CD14-positive monocyte (primary cell): Measurements from ENCODE around the gene ATP6V1D. TPM values are rescaled to one million over a fixed set of nuclear protein-coding genes. Genes with fewer than 3 reads are reported as not detected.
"Not testable (repeated sequence)": the region's sequence is repeated elsewhere in the genome, so short reads cannot be mapped to it uniquely, and the experiment has no call there.

Source experiments
- DNase-seq, 3 donors: peaks; one replicate each; pipeline ENCODE4 v3.0.0-alpha.2; 2011 to 2022
- H2AFZ ChIP-seq: 2 replicates; pipeline ENCODE4 v1.6.0; 2012; ENCODE audit warnings: mild to moderate bottlenecking, low read depth, low read length, inconsistent platforms; ENCODE audit not compliant: insufficient read depth, poor library complexity, severe bottlenecking
- H3K27ac ChIP-seq, 2 donors: 1 replicate in 1 of 2; 2 replicates in 1 of 2; pipeline ENCODE4 v1.5.1; 2012 to 2013; ENCODE audit warnings: low read length in 2 of 2, control low read depth in 1 of 2, inconsistent platforms in 1 of 2, low read depth in 1 of 2, mild to moderate bottlenecking in 1 of 2
- H3K27me3 ChIP-seq, 2 donors: one replicate each; pipeline versions ENCODE4 v1.6.0 to v1.6.1; 2011 to 2013; ENCODE audit warnings: low read length in 2 of 2; ENCODE audit not compliant: control insufficient read depth in 2 of 2, insufficient read depth in 2 of 2
- H3K36me3 ChIP-seq, 2 donors: replicated peaks in 1 of 2; 1 replicate in 1 of 2; 2 replicates in 1 of 2; pipeline versions ENCODE4 v1.5.1 to v1.6.1; 2012 to 2013; ENCODE audit warnings: low read length in 2 of 2, control low read depth in 1 of 2, inconsistent platforms in 1 of 2, mild to moderate bottlenecking in 1 of 2; ENCODE audit not compliant: insufficient read depth in 2 of 2, control insufficient read depth in 1 of 2
- H3K4me1 ChIP-seq, 2 donors: 1 replicate in 1 of 2; 2 replicates in 1 of 2; pipeline versions ENCODE4 v1.5.1 to v1.6.1; 2012 to 2013; ENCODE audit warnings: low read length in 2 of 2, control low read depth in 1 of 2, inconsistent platforms in 1 of 2, mild to moderate bottlenecking in 1 of 2, moderate library complexity in 1 of 2; ENCODE audit not compliant: insufficient read depth in 2 of 2, control insufficient read depth in 1 of 2
- H3K4me2 ChIP-seq: replicated peaks from 2 replicates; pipeline ENCODE3; 2012; ENCODE audit warnings: low read length, moderate library complexity, mild to moderate bottlenecking; ENCODE audit not compliant: poor library complexity, severe bottlenecking; ENCODE audit errors: extremely low read depth
- H3K4me3 ChIP-seq, 3 experiments: fragments of 200-600 bp in 1 of 3; sonication (generic) in 1 of 3; replicated peaks in 1 of 3; 1 replicate in 2 of 3; 2 replicates in 1 of 3; pipeline ENCODE4 v1.5.1; 2011 to 2013; ENCODE audit warnings: low read length in 3 of 3, mild to moderate bottlenecking in 3 of 3, control low read depth in 2 of 3, low read depth in 2 of 3, inconsistent platforms in 1 of 3, moderate library complexity in 1 of 3
- H3K79me2 ChIP-seq: 2 replicates; pipeline ENCODE4 v1.6.0; 2012; ENCODE audit warnings: mild to moderate bottlenecking, control low read depth, inconsistent platforms, low read length, moderate library complexity; ENCODE audit not compliant: insufficient read depth
- H3K9ac ChIP-seq: 2 replicates; pipeline ENCODE4 v1.6.0; 2017; ENCODE audit warnings: low read length, mild to moderate bottlenecking; ENCODE audit not compliant: insufficient read depth, poor library complexity, severe bottlenecking
- H3K9me3 ChIP-seq, 2 donors: replicated peaks in 1 of 2; 1 replicate in 1 of 2; 2 replicates in 1 of 2; pipeline versions ENCODE4 v1.5.1 to v1.6.1; 2012 to 2013; ENCODE audit warnings: low read length in 2 of 2, control low read depth in 1 of 2; ENCODE audit not compliant: control insufficient read depth in 1 of 2, insufficient read depth in 1 of 2
- H4K20me1 ChIP-seq: 2 replicates; pipeline ENCODE4 v1.6.0; 2012; ENCODE audit warnings: mild to moderate bottlenecking, low read length, control low read depth, moderate library complexity; ENCODE audit not compliant: insufficient read depth
- H3K27ac Mint-ChIP-seq, 7 donors: one replicate each; pipeline ENCODE4 v1.8.0; 2020; ENCODE audit warnings: mild to moderate bottlenecking in 7 of 7, mixed read lengths in 7 of 7, moderate library complexity in 6 of 7, inconsistent platforms in 2 of 7
- H3K27me3 Mint-ChIP-seq, 3 donors: one replicate each; pipeline ENCODE4 v1.8.0; 2021 to 2022; ENCODE audit warnings: low read depth in 3 of 3, mild to moderate bottlenecking in 3 of 3, mixed read lengths in 3 of 3, moderate library complexity in 3 of 3, inconsistent platforms in 1 of 3
- H3K36me3 Mint-ChIP-seq, 2 donors: one replicate each; pipeline ENCODE4 v1.8.0; 2020; ENCODE audit warnings: mixed read lengths in 2 of 2, inconsistent platforms in 1 of 2, mild to moderate bottlenecking in 1 of 2
- H3K4me1 Mint-ChIP-seq: one replicate; pipeline ENCODE4 v1.8.0; 2020; ENCODE audit warnings: mild to moderate bottlenecking, mixed read lengths
- H3K4me3 Mint-ChIP-seq, 2 donors: one replicate each; pipeline ENCODE4 v1.8.0; 2020; ENCODE audit warnings: mild to moderate bottlenecking in 2 of 2, mixed read lengths in 2 of 2, moderate library complexity in 1 of 2
- H3K9me3 Mint-ChIP-seq, 7 donors: one replicate each; pipeline ENCODE4 v1.8.0; 2020 to 2022; ENCODE audit warnings: mixed read lengths in 7 of 7, mild to moderate bottlenecking in 6 of 7, moderate library complexity in 6 of 7, inconsistent platforms in 2 of 7
- WGBS: methylation state at CpG from one replicate; pipeline ENCODE4 v1.1.5; 2013; ENCODE audit warnings: missing lambda C conversion rate; ENCODE audit not compliant: insufficient coverage; 5-methylcytosine and 5-hydroxymethylcytosine counted together
- intact Hi-C, 2 donors: fragments of 100-400 bp; cut with micrococcal nuclease; formaldehyde crosslinking; loops; one replicate each; pipeline versions ENCODE4 v1.15.0 to v1.15.1; 2023
- polyA minus RNA-seq: library from RNA; depleted of rRNA, polyadenylated mRNA; stranded (reverse); fragments of >200 nt; gene quantifications from 2 replicates; pipeline ENCODE4 v1.2.3, GENCODE V29; 2012
- polyA plus RNA-seq, 3 donors: library from polyadenylated mRNA; depleted of rRNA in 1 of 3; unstranded in 2 of 3; stranded (reverse) in 1 of 3; fragments of 300-500 nt in 2 of 3; fragments of >200 nt in 1 of 3; fragmentation: Illumina TruSeq in 2 of 3; gene quantifications; 1 replicate in 2 of 3; 2 replicates in 1 of 3; pipeline ENCODE4 v1.2.3, GENCODE V29; 2012 to 2021
- total RNA-seq, 12 experiments: library from RNA in 1 of 12; stranded (reverse) in 1 of 12; fragments of 120-200 nt in 1 of 12; gene quantifications; one replicate each; pipeline ENCODE4 v1.2.4 and lab custom pipeline; 2013 to 2026; ENCODE audit warnings: mixed read lengths in 6 of 12, inconsistent platforms in 1 of 12
- TF ChIP-seq, protein P1 (sequence below): fragments of 200-600 bp; IDR thresholded peaks from one replicate; pipeline ENCODE4 v1.8.0; 2022; ENCODE audit warnings: antibody characterized with exemption, mild to moderate bottlenecking

ATP6V1D gene
- total RNA-seq (2013), result 123 TPM
- polyA plus RNA-seq (100 to 1,000 TPM in 1 of 3 donors, 10 to 100 TPM in 2; 18.4 to 122 (median 94.1) TPM), polyA minus RNA-seq (17.7 and 23.2 TPM in 2 replicates), total RNA-seq (lab: John Stamatoyannopoulos, UW) (26.1 to 68.1 (median 41.6) reads per million in 11 experiments)

DNA sequence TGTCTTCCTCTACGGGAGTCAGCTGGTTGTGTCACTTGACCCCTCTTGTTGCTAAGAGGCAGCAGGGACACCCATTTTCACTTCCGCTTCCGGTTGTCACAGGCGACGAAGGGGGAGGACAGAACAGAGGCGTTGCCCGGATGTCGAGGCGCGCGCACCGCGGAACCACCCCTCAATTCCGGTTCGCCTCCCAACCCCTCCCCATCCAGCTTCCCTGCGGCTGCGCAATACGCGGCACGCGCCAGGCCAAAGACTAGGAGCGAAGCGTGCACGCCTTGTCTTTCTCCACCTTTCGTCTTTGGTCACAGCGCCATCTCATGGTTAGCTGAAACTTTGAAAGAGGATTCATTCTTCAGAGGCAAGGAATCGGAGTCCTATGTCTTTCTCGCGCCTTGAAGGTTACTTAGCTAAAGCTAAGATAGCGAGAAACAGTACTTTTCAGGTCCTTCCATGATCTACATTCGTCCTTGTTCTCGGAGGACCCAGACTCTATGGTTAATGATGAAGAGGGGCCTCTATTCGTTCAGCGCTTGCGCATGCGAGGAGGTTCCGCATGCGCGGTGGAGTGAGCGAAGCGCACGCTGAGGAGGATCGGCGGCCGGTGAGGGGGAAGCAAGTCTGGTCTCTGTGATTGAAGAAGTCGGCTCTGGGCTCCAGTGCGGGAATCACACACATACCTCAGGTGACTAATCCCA is at the start of gene ATP6V1D, which contains the start of gene EIF2S1:
Gene ATP6V1D, minus strand, starts transcription at position 30 of the 695 bp plus-strand sequence. CDS start 106 bp downstream, outside the sequence.
Gene EIF2S1, plus strand, starts transcription at position 554 of the 695 bp plus-strand sequence. CDS start 4,440 bp downstream, outside the sequence.
- Histone ChIP-seq H3K27ac (peak within 1 kb of the TSS; percentile 74 to 96), H2AFZ (peak within 1 kb of the TSS; percentile 91), H3K79me2 (peaks cover 90% of the 10 kb centered on the region), H3K36me3 (peaks cover 8 to 9% of the 10 kb centered on the region in 2 donors), H3K9me3 (no peaks in the 10 kb centered on the region), H3K9ac (peak within 1 kb of the TSS; percentile 90), H3K27me3 (no peaks in the 10 kb centered on the region), H3K4me2 (peak within 1 kb of the TSS; percentile 90), H3K4me1 (peaks cover 17 to 33% of the 10 kb centered on the region in 2 donors), H3K4me3 (peak within 1 kb of the TSS; percentile 70 to 97 (median 78)), H4K20me1 (peaks cover 39% of the 10 kb centered on the region)
- H3K36me3 Mint-ChIP-seq, result peaks cover 4 to 13% of the 10 kb centered on the region in 2 donors
- TF ChIP-seq, protein P1, sequence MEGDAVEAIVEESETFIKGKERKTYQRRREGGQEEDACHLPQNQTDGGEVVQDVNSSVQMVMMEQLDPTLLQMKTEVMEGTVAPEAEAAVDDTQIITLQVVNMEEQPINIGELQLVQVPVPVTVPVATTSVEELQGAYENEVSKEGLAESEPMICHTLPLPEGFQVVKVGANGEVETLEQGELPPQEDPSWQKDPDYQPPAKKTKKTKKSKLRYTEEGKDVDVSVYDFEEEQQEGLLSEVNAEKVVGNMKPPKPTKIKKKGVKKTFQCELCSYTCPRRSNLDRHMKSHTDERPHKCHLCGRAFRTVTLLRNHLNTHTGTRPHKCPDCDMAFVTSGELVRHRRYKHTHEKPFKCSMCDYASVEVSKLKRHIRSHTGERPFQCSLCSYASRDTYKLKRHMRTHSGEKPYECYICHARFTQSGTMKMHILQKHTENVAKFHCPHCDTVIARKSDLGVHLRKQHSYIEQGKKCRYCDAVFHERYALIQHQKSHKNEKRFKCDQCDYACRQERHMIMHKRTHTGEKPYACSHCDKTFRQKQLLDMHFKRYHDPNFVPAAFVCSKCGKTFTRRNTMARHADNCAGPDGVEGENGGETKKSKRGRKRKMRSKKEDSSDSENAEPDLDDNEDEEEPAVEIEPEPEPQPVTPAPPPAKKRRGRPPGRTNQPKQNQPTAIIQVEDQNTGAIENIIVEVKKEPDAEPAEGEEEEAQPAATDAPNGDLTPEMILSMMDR, result peak; percentile 100
- peak within 1 kb of the TSS; percentile 96 to 97 for H3K4me3 Mint-ChIP-seq
- H3K9me3 Mint-ChIP-seq, result peaks cover 0 to 2% (median 0%) of the 10 kb centered on the region in 7 donors
- no peaks in the 10 kb centered on the region for H3K27me3 Mint-ChIP-seq
- peaks cover 44% of the 10 kb centered on the region for H3K4me1 Mint-ChIP-seq
- intact Hi-C loops, result loop anchor here in 1 of 2 donors (1.0 to 5.0 kb wide), 2 partner anchors 118 to 340 kb away; partner anchors contain the start of gene PALS1
- peak within 1 kb of the TSS; percentile 95 to 98 (median 97) for H3K27ac Mint-ChIP-seq
- peak; percentile 99 to 100 (median 100) for DNase-seq
- WGBS, result 0% methylated on average over 44 of the region's 47 CpGs

DNA sequence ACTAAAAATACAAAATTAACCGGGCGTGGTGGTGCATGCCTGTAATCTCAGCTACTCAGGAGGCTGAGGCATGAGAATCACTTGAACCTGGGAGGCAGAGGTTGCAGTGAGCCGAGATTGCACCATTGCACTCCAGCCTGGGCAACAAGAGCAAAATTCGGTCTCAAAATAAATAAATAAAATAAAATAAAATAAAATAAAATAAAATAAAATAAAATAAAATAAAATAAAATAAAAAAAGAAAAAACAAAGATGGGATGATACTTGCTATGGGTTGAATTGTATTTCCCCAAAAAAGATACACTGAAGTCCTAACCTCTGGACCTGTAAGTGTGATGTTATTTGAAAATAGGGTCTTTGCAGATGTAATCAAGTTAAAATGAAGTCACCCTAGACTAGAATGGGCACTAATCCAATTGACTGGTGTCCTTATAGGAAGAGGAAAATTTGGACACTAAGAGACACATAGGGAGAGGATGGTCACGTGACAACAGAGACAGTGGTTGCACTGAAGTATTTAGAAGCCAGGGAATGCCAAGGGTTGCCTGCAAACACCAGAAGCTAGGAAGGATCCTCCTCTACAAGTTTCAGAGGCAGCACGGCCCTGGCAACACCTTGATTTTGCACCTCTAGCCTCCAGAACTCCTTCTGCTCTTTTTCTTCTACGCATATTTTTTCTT is 48.7 kb upstream of the ATP6V1D start:
- H3K79me2 ChIP-seq, H3K4me1 ChIP-seq, H3K27ac Mint-ChIP-seq, intact Hi-C loops, H3K4me1 Mint-ChIP-seq, H3K4me2 ChIP-seq, H3K4me3 Mint-ChIP-seq, H4K20me1 ChIP-seq, H3K36me3 ChIP-seq, H3K36me3 Mint-ChIP-seq, H3K9me3 Mint-ChIP-seq, H2AFZ ChIP-seq, H3K27ac ChIP-seq, DNase-seq, H3K9me3 ChIP-seq, H3K9ac ChIP-seq, H3K4me3 ChIP-seq: not testable (repeated sequence)
- peaks cover 8 to 13% of the 10 kb centered on the region in 2 donors for H3K27me3 ChIP-seq
- WGBS, result 86% methylated on average over 1 of the region's 7 CpGs
- H3K27me3 Mint-ChIP-seq, result peaks cover 22 to 33% (median 31%) of the 10 kb centered on the region in 3 donors
